ENCODE results near the gene ATG5. TPM values are rescaled to one million over a fixed set of nuclear protein-coding genes. Genes with fewer than 3 reads are reported as not detected.

The ATG5 gene
- total and polyA plus RNA-seq, 2 experiments from 2014 or later, result 31.6 to 48.2 TPM

GRCh38 chr6:106145144-106145543 lies 180.4 kb downstream of the ATG5 start:
- Histone ChIP-seq H3K27me3 (ENCODE audit: insufficient read depth) (no peaks in the 10 kb centered on the region), H4K20me1 (replicated peaks; ENCODE audit: insufficient read depth) (no peaks in the 10 kb centered on the region), H2AFZ (no peak overlapping the region), H3K27ac (ENCODE audit: low read depth) (no peak overlapping the region), H3K4me3 (no peak overlapping the region), H3K4me2 (no peak overlapping the region), H3K36me3 (ENCODE audit: insufficient read depth) (no peaks in the 10 kb centered on the region), H3K79me2 (replicated peaks; ENCODE audit: insufficient read depth) (no peaks in the 10 kb centered on the region), H3F3A (replicated peaks; ENCODE audit: low read depth) (no peaks in the 10 kb centered on the region), H3K4me1 (ENCODE audit: insufficient read depth) (peaks cover 9% of the 10 kb centered on the region; the same call in 1 of the 2 replicates), H3K9me2 (ENCODE audit: insufficient read depth) (no peaks in the 10 kb centered on the region)
- no peaks in the 10 kb centered on the region for H3K36me3 Mint-ChIP-seq (ENCODE audit: low read depth)
- DNase-seq (ENCODE audit: low spot score), result no peak
- TF ChIP-seq EZH2phosphoT487 (IDR thresholded peaks at IDR 0.05; ENCODE audit: unreplicated experiment) (no peak), CREB1 (CRISPR knock-in tag; IDR thresholded peaks at IDR 0.05; ENCODE audit: low read depth) (no peak), CTCF (conservative IDR thresholded peaks at IDR 0.05; ENCODE audit: low read depth in 2 of 2) (no peak), POLR2AphosphoS5 (IDR thresholded peaks at IDR 0.05; ENCODE audit: low read depth) (no peak), ZNF114 (CRISPR knock-in tag; IDR thresholded peaks at IDR 0.05) (no peak), ZNF331 (CRISPR knock-in tag; IDR thresholded peaks at IDR 0.05; ENCODE audit: low read depth) (no peak), JUNB (IDR thresholded peaks at IDR 0.05; ENCODE audit: unreplicated experiment) (no peak), STAT1 (IDR thresholded peaks at IDR 0.05; ENCODE audit: unreplicated experiment) (no peak), NANOG (IDR thresholded peaks at IDR 0.05; ENCODE audit: borderline replicate concordance) (no peak), ZNF462 (CRISPR knock-in tag; IDR thresholded peaks at IDR 0.05) (no peak), EZH2 (IDR thresholded peaks at IDR 0.05; ENCODE audit: low read depth, unreplicated experiment) (no peak)
- TF ChIP-seq, protein P1, sequence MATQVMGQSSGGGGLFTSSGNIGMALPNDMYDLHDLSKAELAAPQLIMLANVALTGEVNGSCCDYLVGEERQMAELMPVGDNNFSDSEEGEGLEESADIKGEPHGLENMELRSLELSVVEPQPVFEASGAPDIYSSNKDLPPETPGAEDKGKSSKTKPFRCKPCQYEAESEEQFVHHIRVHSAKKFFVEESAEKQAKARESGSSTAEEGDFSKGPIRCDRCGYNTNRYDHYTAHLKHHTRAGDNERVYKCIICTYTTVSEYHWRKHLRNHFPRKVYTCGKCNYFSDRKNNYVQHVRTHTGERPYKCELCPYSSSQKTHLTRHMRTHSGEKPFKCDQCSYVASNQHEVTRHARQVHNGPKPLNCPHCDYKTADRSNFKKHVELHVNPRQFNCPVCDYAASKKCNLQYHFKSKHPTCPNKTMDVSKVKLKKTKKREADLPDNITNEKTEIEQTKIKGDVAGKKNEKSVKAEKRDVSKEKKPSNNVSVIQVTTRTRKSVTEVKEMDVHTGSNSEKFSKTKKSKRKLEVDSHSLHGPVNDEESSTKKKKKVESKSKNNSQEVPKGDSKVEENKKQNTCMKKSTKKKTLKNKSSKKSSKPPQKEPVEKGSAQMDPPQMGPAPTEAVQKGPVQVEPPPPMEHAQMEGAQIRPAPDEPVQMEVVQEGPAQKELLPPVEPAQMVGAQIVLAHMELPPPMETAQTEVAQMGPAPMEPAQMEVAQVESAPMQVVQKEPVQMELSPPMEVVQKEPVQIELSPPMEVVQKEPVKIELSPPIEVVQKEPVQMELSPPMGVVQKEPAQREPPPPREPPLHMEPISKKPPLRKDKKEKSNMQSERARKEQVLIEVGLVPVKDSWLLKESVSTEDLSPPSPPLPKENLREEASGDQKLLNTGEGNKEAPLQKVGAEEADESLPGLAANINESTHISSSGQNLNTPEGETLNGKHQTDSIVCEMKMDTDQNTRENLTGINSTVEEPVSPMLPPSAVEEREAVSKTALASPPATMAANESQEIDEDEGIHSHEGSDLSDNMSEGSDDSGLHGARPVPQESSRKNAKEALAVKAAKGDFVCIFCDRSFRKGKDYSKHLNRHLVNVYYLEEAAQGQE (IDR thresholded peaks at IDR 0.05; ENCODE audit: unreplicated experiment), result no peak
- TF ChIP-seq, protein P2, sequence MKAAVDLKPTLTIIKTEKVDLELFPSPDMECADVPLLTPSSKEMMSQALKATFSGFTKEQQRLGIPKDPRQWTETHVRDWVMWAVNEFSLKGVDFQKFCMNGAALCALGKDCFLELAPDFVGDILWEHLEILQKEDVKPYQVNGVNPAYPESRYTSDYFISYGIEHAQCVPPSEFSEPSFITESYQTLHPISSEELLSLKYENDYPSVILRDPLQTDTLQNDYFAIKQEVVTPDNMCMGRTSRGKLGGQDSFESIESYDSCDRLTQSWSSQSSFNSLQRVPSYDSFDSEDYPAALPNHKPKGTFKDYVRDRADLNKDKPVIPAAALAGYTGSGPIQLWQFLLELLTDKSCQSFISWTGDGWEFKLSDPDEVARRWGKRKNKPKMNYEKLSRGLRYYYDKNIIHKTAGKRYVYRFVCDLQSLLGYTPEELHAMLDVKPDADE (IDR thresholded peaks at IDR 0.05), result no peak
- no peak overlapping the region for H3K27ac Mint-ChIP-seq
- no peak for ATAC-seq
- peaks cover 30% of the 10 kb centered on the region for H3K4me1 Mint-ChIP-seq
- H3K9me3 Mint-ChIP-seq, result no peaks in the 10 kb centered on the region
- H3K4me3 Mint-ChIP-seq, result no peak overlapping the region
- peaks cover 2% of the 10 kb centered on the region for H3K27me3 Mint-ChIP-seq (ENCODE audit: insufficient read depth, low read depth, poor library complexity)
